Kidney (tissue), 14 donors: ENCODE results near the gene PREP. TPM values are rescaled to one million over a fixed set of nuclear protein-coding genes. Genes with fewer than 3 reads are reported as not detected.
A peak's percentile ranks its signal among the peaks of the same experiment; 100 is the strongest.

Experiments
- DNase-seq, 5 donors: peaks; one replicate each; pipeline ENCODE4 v3.0.0-alpha.2; 2013 to 2020
- FAIRE-seq: peaks from 2 replicates; lab custom pipeline; 2012; peaks lifted over from hg19 to GRCh38; lab: Jason Lieb, UNC
- H3K27ac ChIP-seq, 2 donors: one replicate each; pipeline ENCODE4 v1.7.0; 2013; ENCODE audit warnings: low read depth in 2 of 2, low read length in 2 of 2, inconsistent platforms in 1 of 2
- H3K27me3 ChIP-seq: one replicate; pipeline ENCODE4 v1.7.1; 2013; ENCODE audit warnings: low read length, inconsistent platforms; ENCODE audit not compliant: control insufficient read depth, insufficient read depth
- H3K36me3 ChIP-seq, 3 donors: one replicate each; pipeline versions ENCODE4 v1.7.0 to v1.7.1; 2013; ENCODE audit warnings: low read length in 3 of 3, control low read depth in 1 of 3, inconsistent platforms in 1 of 3; ENCODE audit not compliant: insufficient read depth in 3 of 3, control insufficient read depth in 2 of 3
- H3K4me1 ChIP-seq, 3 donors: one replicate each; pipeline versions ENCODE4 v1.7.0 to v1.7.1; 2013; ENCODE audit warnings: low read length in 3 of 3, inconsistent platforms in 1 of 3, low read depth in 1 of 3; ENCODE audit not compliant: control insufficient read depth in 2 of 3, insufficient read depth in 2 of 3
- H3K4me3 ChIP-seq, 3 donors: one replicate each; pipeline versions ENCODE4 v1.7.0 to v1.8.1; 2013; ENCODE audit warnings: low read length in 3 of 3, control low read depth in 1 of 3, inconsistent platforms in 1 of 3
- H3K9ac ChIP-seq, 3 donors: one replicate each; pipeline versions ENCODE4 v1.7.0 to v1.7.1; 2013; ENCODE audit warnings: low read length in 3 of 3, control low read depth in 1 of 3, inconsistent platforms in 1 of 3
- H3K9me3 ChIP-seq, 3 donors: one replicate each; pipeline versions ENCODE4 v1.7.0 to v1.7.1; 2013; ENCODE audit warnings: low read length in 3 of 3, control low read depth in 1 of 3, inconsistent platforms in 1 of 3; ENCODE audit not compliant: control insufficient read depth in 2 of 3, insufficient read depth in 1 of 3
- CTCF ChIP-seq: IDR thresholded peaks from 3 replicates; pipeline ENCODE4 v1.5.1; 2012; ENCODE audit warnings: mild to moderate bottlenecking, moderate library complexity, borderline replicate concordance; ENCODE audit not compliant: insufficient read depth; ENCODE audit errors: extremely low read depth
- intact Hi-C: fragments of 100-400 bp; cut with DNase I; formaldehyde crosslinking; loops from one replicate; pipeline ENCODE4 v1.11.1; 2022
- polyA plus RNA-seq: library from polyadenylated mRNA; stranded (reverse); fragments of 350-450 nt; fragmentation: Illumina TruSeq; extraction: RNeasy Lipid Tissue Mini Kit (QIAGEN cat#74804); gene quantifications from one replicate; pipeline ENCODE4 v1.2.3, GENCODE V29; 2014; ENCODE audit warnings: low read depth, low replicate concordance; ENCODE audit not compliant: insufficient read depth
- total RNA-seq: library from RNA; stranded (reverse); fragmentation: NEBNext Ultra II Directional; extraction: Animal tissue kit (Norgen Biotek cat#: 25700); gene quantifications from one replicate; pipeline ENCODE4 v1.2.1, GENCODE V29; 2021
- donor health status: control.
- donor health status: control.
- donor health status: control.
- donor health status: control.
- donor health status: control.
- donor health status: DM: yes; HTN: yes; CAD: no.
- donor health status: Normal renal cell carcinoma (clear cell type).

The PREP gene
- total and polyA plus RNA-seq, 2 donors from 2014 or later = 13.4 to 20.1 TPM

- H3K27me3 ChIP-seq = no peaks in the 10 kb centered on the region
- H3K9me3 ChIP-seq = no peaks in the 10 kb centered on the region
- peaks cover 0 to 12% (median 8%) of the 10 kb centered on the region in 3 donors for H3K36me3 ChIP-seq
- intact Hi-C loops = no loop called here
- DNase-seq (peak in 3 of 5 donors; percentile 15 to 65 (median 35)), FAIRE-seq (no peak)
- no peak for TF ChIP-seq CTCF
- H3K27ac ChIP-seq = no peak overlapping the region
- peaks cover 0 to 5% (median 3%) of the 10 kb centered on the region in 3 donors for H3K4me1 ChIP-seq
- H3K4me3 ChIP-seq = no peak overlapping the region
- no peak overlapping the region for H3K9ac ChIP-seq
Measured at GRCh38 chr6:105324386-105324950, 78.4 kb downstream of the PREP start.

GRCh38 chr6:105322499-105323225 lies 80.2 kb downstream of the PREP start:
- Histone ChIP-seq H3K27ac (no peak overlapping the region), H3K9ac (no peak overlapping the region), H3K36me3 (peaks cover 0 to 9% (median 8%) of the 10 kb centered on the region in 3 donors), H3K27me3 (no peaks in the 10 kb centered on the region), H3K4me3 (no peak overlapping the region), H3K9me3 (no peaks in the 10 kb centered on the region), H3K4me1 (peaks cover 0 to 5% (median 3%) of the 10 kb centered on the region in 3 donors)
- intact Hi-C loops = no loop called here
- FAIRE-seq (no peak), DNase-seq (no peak)
- TF ChIP-seq CTCF = no peak

- Histone ChIP-seq H3K27ac (no peak overlapping the region), H3K27me3 (no peaks in the 10 kb centered on the region), H3K9ac (no peak overlapping the region), H3K4me3 (no peak overlapping the region), H3K9me3 (no peaks in the 10 kb centered on the region), H3K36me3 (peaks cover 0 to 8% (median 7%) of the 10 kb centered on the region in 3 donors), H3K4me1 (peaks cover 0 to 5% (median 3%) of the 10 kb centered on the region in 3 donors)
- TF ChIP-seq CTCF = no peak
- DNase-seq (no peak), FAIRE-seq (no peak)
- intact Hi-C loops = no loop called here
Measured at GRCh38 chr6:105321728-105322127, 81.2 kb downstream of the PREP start.
